Activated T-cell treated with anti-CD3 and anti-CD28 coated beads, Interleukin-2, amount 50 U/mL, for 48 hours (primary cell): ENCODE results near the gene GPR37.

Experiments
- DNase-seq, 2 experiments: peaks; one replicate each; pipeline ENCODE4 v3.0.0-alpha.2; 2020

GPR37 gene

GRCh38 chr7:124765401-124766352 lies at the start of gene GPR37:
TSS of gene GPR37 (minus strand) at chr7:124765792. CDS start at chr7:124764976, 816 bp downstream.
- peak; percentile 52 to 60 for DNase-seq

GRCh38 chr7:124813994-124814798 lies 48.6 kb upstream of the GPR37 start:
- DNase-seq: no peak

GRCh38 chr7:124812764-124813163 lies 47.2 kb upstream of the GPR37 start:
- DNase-seq: no peak

- DNase-seq: no peak
Observed at GRCh38 chr7:124811341-124811740, 45.7 kb upstream of the GPR37 start.

GRCh38 chr7:124810605-124811004 lies 45.0 kb upstream of the GPR37 start:
- no peak for DNase-seq

GRCh38 chr7:124808206-124808605 lies 42.6 kb upstream of the GPR37 start:
- DNase-seq: no peak

- DNase-seq: no peak
Observed at GRCh38 chr7:124801330-124801895, 35.8 kb upstream of the GPR37 start.

- no peak for DNase-seq
Observed at GRCh38 chr7:124800386-124800785, 34.8 kb upstream of the GPR37 start.

- DNase-seq: no peak
Observed at GRCh38 chr7:124799448-124799847, 33.9 kb upstream of the GPR37 start.

GRCh38 chr7:124796771-124797170 lies 31.2 kb upstream of the GPR37 start:
- no peak for DNase-seq

- no peak for DNase-seq
Observed at GRCh38 chr7:124792696-124793095, 27.1 kb upstream of the GPR37 start.

- DNase-seq: no peak
Observed at GRCh38 chr7:124792002-124792401, 26.4 kb upstream of the GPR37 start.

GRCh38 chr7:124791426-124791825 lies 25.8 kb upstream of the GPR37 start:
- no peak for DNase-seq

- DNase-seq: no peak
Observed at GRCh38 chr7:124790645-124791044, 25.1 kb upstream of the GPR37 start.

- no peak for DNase-seq
Observed at GRCh38 chr7:124785994-124786393, 20.4 kb upstream of the GPR37 start.

GRCh38 chr7:124784879-124785818 lies 19.6 kb upstream of the GPR37 start:
- no peak for DNase-seq

GRCh38 chr7:124783271-124783670 lies 17.7 kb upstream of the GPR37 start:
- DNase-seq: no peak

GRCh38 chr7:124781907-124782734 lies 16.5 kb upstream of the GPR37 start:
- no peak for DNase-seq

- DNase-seq: no peak
Observed at GRCh38 chr7:124781418-124781817, 15.8 kb upstream of the GPR37 start.

- DNase-seq: no peak
Observed at GRCh38 chr7:124780608-124781007, 15.0 kb upstream of the GPR37 start.

- DNase-seq: no peak
Observed at GRCh38 chr7:124780056-124780455, 14.5 kb upstream of the GPR37 start.
